Neuron (in vitro differentiated cells): ENCODE results near the gene PHOSPHO1.
"Not testable (repeated sequence)": the region's sequence is repeated elsewhere in the genome, so short reads cannot be mapped to it uniquely, and the experiment has no call there.

Experiments
- H2AFZ ChIP-seq: one replicate; pipeline ENCODE4 v1.6.1; 2013; ENCODE audit warnings: low read depth, mild to moderate bottlenecking, inconsistent platforms, low read length, moderate library complexity
- H3K27me3 ChIP-seq: one replicate; pipeline ENCODE4 v1.6.1; 2013; ENCODE audit warnings: low read length; ENCODE audit not compliant: insufficient read depth
- H3K36me3 ChIP-seq: one replicate; pipeline ENCODE4 v1.6.1; 2013; ENCODE audit warnings: low read length; ENCODE audit not compliant: insufficient read depth
- H3K4me1 ChIP-seq: one replicate; pipeline ENCODE4 v1.6.1; 2013; ENCODE audit warnings: low read length; ENCODE audit not compliant: insufficient read depth
- H3K4me3 ChIP-seq: 2 replicates; pipeline ENCODE4 v1.5.1; 2013; ENCODE audit warnings: mild to moderate bottlenecking, low read length, moderate library complexity
- H3K9me3 ChIP-seq: one replicate; pipeline ENCODE4 v1.6.1; 2013; ENCODE audit warnings: low read length

Gene PHOSPHO1

GRCh38 chr17:49190932-49191331, 39.7 kb downstream of the PHOSPHO1 start:
- Histone ChIP-seq H2AFZ (no peak overlapping the region), H3K4me3 (no peak overlapping the region), H3K4me1 (peaks cover 4% of the 10 kb centered on the region)

GRCh38 chr17:49187301-49187700, 43.3 kb downstream of the PHOSPHO1 start:
- Histone ChIP-seq H3K4me1 (no peaks in the 10 kb centered on the region), H2AFZ (no peak overlapping the region), H3K36me3 (no peaks in the 10 kb centered on the region), H3K27me3 (no peaks in the 10 kb centered on the region), H3K4me3 (no peak overlapping the region), H3K9me3 (peaks cover 2% of the 10 kb centered on the region)

More at GRCh38 chr17:49190932-49191331, 39.7 kb downstream of the PHOSPHO1 start:
- no peaks in the 10 kb centered on the region for H3K9me3 ChIP-seq
- H3K27me3 ChIP-seq: no peaks in the 10 kb centered on the region
- H3K36me3 ChIP-seq: no peaks in the 10 kb centered on the region

- H2AFZ ChIP-seq, H3K4me1 ChIP-seq, H3K4me3 ChIP-seq, H3K36me3 ChIP-seq, H3K27me3 ChIP-seq, H3K9me3 ChIP-seq: not testable (repeated sequence)
These were observed 45.2 kb downstream of the PHOSPHO1 start for GRCh38 chr17:49185381-49185780.

GRCh38 chr17:49184522-49184921, 46.1 kb downstream of the PHOSPHO1 start:
- not testable (repeated sequence) for H3K9me3 ChIP-seq, H2AFZ ChIP-seq, H3K4me1 ChIP-seq, H3K4me3 ChIP-seq, H3K36me3 ChIP-seq, H3K27me3 ChIP-seq

GRCh38 chr17:49183801-49184200, 46.8 kb downstream of the PHOSPHO1 start:
- no peak overlapping the region for H3K4me3 ChIP-seq
- H2AFZ ChIP-seq: no peak overlapping the region
- H3K4me1 ChIP-seq: no peaks in the 10 kb centered on the region
- no peaks in the 10 kb centered on the region for H3K36me3 ChIP-seq
- H3K27me3 ChIP-seq: no peaks in the 10 kb centered on the region
- peaks cover 2% of the 10 kb centered on the region for H3K9me3 ChIP-seq

GRCh38 chr17:49183341-49183740, 47.2 kb downstream of the PHOSPHO1 start:
- H3K4me1 ChIP-seq: no peaks in the 10 kb centered on the region
- H3K36me3 ChIP-seq: no peaks in the 10 kb centered on the region
- no peak overlapping the region for H2AFZ ChIP-seq
- peaks cover 2% of the 10 kb centered on the region for H3K9me3 ChIP-seq
- H3K4me3 ChIP-seq: no peak overlapping the region
- H3K27me3 ChIP-seq: no peaks in the 10 kb centered on the region

GRCh38 chr17:49180998-49181635, 49.5 kb downstream of the PHOSPHO1 start:
- H3K4me1 ChIP-seq: no peaks in the 10 kb centered on the region
- H3K9me3 ChIP-seq: peaks cover 4% of the 10 kb centered on the region
- H3K27me3 ChIP-seq: no peaks in the 10 kb centered on the region
- H3K4me3 ChIP-seq: no peak overlapping the region
- H2AFZ ChIP-seq: no peak overlapping the region
- no peaks in the 10 kb centered on the region for H3K36me3 ChIP-seq

GRCh38 chr17:49180303-49180702, 50.3 kb downstream of the PHOSPHO1 start:
- peaks cover 7% of the 10 kb centered on the region for H3K9me3 ChIP-seq

GRCh38 chr17:49175978-49176377, 54.6 kb downstream of the PHOSPHO1 start:
- not testable (repeated sequence) for H3K27me3 ChIP-seq, H3K36me3 ChIP-seq, H3K4me1 ChIP-seq, H3K4me3 ChIP-seq, H2AFZ ChIP-seq, H3K9me3 ChIP-seq

More at GRCh38 chr17:49180303-49180702, 50.3 kb downstream of the PHOSPHO1 start:
- Histone ChIP-seq H3K36me3 (no peaks in the 10 kb centered on the region), H3K4me3 (no peak overlapping the region), H2AFZ (no peak overlapping the region), H3K27me3 (no peaks in the 10 kb centered on the region), H3K4me1 (no peaks in the 10 kb centered on the region)
